GM21447 (cell line): ENCODE measurements around the gene OAF.

Source experiments
- ATAC-seq: cut with Tn5 transposase; IDR thresholded peaks from one replicate; pipeline ENCODE4 v1.9.1; 2021; ENCODE audit not compliant: unreplicated experiment

Gene OAF

DNA sequence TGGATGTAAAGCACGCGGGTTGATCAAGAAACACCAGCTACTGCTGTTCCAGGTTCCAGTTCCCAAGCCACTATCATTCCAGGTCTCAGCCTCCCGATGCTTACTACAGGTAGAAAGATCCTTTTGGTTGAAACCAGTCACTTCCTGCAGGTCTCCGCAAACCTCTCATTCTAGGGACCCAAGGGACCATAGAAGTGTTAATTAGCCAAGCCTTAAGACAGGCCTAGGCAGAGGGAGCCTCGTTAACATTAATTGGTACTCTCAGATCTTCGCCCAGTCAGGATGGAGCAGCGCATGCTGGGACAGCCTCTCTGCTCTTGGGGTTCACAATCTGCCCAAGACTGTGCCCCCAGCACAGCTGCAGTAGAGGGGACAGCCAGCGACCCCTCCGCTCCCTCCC, 11.2 kb upstream of the OAF start:
- ATAC-seq = no peak

DNA sequence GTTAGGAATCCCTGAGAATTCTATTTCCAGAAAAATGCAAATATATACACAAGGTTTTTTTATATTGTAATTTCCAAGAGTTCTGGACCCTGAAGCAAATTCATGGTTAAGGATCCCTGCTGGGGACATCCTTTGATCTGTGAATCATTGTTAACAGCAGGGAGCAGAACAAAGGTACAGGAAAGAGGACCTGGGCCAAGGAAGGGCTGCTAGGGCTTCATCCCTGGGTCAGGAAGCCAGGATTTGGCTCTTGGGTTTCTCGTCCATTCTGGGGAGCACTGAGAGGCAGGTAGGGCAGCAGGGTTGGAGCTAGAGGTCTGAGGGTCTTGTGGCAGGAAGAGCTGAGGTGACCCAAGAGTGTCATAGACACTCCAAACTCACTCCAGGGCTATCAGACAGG, 10.2 kb upstream of the OAF start:
- ATAC-seq = no peak

DNA sequence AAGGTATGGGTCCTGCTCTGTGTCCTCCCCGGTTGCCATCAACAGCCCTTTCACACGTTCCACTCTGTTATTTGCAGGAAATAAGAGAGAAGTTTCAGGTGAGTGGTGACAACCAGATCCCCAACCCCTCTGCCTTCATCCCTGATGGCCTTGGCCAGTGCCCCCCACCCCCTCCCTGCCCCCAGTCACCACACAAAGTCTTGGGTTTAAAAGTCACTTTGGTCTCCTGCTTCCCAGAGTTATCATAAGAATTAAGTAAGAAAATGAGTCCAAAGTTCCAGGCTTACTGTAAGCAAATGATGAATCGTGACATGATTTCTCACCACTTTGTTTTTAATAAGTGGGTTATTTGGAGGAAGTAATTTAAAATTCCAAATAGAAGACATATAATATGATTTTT, 9.2 kb upstream of the OAF start:
- no peak for ATAC-seq

DNA sequence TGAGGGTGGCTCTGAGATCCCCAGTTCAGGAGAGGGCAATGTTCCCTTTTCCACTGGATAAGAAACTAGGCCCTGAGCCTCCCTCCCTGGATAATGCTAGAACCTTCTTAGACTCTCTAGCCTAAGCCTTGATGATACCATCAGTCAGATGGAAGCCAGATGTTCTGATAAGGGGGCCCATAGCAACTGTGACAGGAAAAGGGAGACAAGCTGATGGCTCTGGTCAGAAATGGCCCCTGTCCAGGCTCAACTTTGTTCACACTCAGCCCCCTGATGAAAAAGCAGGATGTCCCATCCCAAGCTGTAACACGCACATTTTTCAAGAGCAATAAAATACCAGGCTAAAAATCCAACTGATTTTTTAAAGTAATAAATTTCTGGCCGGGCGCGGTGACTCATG, 7.2 kb upstream of the OAF start:
- no peak for ATAC-seq

DNA sequence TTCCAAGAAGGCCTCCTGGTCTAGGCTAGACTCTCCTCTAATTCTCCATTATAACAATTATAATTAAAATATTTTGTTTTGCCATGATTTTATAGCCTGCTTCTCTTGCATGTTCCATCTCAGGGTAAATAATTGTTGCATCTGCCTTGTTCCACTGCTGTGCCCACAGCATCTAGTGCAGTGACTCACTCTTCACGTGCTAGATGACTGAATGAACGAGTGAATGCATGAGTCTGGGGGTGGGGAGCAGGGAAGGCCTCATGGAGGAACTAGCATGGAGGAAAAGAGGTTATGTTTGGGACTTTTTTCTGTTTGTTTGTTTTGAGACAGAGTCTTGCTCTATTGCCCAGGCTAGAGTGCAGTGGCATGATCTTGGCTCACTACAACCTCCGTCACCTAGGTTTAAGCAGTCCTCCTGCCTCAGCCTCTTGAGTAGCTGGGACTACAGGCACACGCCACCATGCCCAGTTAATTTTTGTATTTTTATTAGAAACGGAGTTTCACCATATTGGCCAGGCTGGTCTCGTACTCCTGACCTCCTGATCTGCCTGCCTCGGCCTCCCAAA, 5.2 kb upstream of the OAF start:
- ATAC-seq = no peak

DNA sequence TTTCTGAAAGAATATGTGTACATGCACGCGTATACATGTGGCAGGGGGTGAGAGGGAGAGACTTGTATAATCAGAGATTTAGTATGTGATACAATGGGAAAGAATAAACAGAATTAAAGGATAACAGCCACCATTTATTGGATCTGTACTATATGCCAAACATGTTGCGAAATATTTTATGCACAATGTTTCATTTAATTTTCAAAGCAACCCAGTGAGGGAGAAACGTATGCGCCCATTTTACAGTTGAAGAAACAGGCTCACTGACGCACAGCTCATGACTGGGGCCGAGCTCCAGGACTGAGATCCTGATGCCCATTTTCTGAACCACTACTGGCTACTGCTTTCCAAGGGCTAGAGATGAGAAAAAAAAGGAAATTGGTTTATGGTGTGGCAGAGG, 3.3 kb upstream of the OAF start:
- ATAC-seq = no peak

DNA sequence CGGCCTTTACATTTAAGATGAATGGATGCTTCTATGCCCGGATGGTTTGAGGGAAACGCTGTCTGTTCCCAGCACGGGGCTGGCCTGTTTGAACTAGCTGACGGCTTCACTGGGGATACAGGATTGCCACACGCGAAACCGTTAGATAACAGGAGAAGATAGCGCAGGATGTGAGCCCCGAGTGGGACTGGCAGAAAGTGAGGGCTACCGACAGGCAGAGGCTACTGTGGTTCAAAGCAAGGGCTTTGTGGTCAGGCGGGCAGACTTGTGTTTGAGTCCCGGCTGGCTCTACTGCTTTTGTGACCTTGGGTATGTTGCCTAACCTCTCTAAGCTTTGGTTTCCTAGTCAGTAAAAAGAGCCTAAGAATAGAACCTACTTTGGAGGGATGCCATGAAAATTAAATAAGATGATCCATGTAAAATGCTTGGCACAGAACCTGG, 2.8 kb upstream of the OAF start:
- no peak for ATAC-seq

DNA sequence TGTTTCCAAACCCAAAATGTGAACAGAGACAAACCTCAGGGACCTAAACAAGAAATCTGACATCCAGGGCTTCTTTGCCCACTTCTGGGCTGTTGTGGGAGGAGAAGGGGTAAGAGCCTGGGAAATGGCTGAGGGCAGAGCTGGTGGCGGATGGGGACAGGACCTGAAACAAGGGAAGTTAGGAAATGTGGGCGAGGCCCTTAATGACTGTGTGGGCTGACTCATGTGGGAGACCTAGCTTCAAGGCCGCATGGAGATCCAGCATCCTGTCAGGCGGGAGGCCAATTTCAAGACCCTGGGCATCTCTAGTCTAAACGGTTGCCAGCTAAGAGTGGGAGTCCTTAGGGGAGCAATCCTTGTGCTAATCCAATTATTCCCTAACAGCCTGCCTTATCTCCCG, 2.1 kb upstream of the OAF start:
- ATAC-seq = no peak

DNA sequence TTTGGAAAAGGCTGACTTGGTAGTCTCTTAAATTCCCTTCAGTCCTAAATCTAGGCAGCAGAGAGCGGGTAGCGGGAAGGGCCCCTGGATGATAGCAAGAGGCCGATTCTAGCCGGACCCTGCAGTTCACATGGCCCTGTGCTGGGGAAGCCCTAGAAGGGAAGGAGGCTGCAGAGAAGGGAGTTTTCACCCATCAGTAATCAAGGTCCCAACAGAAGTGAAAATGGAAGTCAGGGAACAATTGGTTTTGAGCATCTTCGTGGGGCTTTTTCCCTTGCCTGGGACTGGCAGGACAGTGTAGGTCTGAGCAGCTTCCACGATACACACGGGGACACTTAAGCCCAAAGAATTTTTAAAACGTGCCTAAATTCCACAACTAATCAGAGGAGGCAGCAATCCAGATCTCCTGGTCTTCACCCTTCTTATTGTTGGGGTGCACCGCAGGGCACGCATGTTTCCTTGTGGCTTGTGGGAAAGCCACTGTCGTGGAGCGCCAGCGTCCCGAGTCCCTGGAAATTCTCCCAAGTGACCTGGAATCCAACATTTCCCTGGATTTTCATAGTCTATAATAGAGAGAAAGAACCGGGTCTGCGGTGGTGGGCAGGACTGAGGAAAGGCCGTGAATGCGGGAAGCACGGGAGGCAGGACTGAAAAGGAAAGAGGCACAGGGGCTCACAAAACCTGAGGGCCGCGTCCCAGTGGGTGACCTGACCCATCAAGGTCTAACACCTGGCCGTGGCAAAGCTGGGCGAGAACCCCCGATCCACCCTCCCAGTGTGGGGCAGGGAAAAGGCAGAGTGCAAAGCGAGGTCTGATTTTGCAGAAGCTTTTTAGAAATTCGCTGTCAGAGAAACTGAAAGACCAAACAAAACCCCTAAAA, 846 bp upstream of the OAF start:
- no peak for ATAC-seq

DNA sequence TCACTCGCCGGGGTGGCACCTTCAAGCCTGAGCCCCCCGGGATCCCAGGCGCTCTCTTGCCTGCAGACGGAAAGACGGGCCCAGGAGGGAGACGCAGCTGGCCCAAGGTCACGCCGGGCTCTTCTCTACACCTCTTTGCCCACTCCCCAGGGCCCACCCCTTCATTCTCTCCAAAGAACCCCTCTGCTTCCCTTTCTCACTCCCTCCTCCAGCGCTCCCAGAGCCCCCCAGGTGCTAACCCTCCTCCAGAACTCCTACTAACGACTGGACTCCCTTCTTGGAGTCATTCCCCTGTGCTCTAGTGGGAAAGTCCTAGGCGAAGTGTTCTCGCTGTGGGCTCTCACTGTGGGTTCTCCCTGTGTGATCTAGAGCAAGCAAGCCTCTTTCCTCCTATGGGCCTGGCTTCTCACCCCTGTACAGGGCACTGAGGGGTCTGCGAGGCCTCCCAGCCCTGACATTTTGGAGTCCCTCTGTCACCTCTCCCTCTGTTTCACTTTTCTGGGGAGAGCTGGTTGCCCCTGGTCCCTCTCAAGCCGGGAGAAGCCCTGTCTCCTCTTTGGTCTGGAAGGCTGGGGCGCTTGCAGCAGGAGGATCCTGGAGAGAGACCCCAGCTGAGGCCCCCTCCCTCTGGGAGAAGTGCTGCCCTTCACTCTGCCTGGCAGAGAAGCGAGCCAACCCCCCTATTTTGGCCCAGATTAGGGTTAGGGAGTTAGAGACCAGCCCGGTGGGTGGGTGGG, 858 bp downstream of the OAF start:
- no peak for ATAC-seq

DNA sequence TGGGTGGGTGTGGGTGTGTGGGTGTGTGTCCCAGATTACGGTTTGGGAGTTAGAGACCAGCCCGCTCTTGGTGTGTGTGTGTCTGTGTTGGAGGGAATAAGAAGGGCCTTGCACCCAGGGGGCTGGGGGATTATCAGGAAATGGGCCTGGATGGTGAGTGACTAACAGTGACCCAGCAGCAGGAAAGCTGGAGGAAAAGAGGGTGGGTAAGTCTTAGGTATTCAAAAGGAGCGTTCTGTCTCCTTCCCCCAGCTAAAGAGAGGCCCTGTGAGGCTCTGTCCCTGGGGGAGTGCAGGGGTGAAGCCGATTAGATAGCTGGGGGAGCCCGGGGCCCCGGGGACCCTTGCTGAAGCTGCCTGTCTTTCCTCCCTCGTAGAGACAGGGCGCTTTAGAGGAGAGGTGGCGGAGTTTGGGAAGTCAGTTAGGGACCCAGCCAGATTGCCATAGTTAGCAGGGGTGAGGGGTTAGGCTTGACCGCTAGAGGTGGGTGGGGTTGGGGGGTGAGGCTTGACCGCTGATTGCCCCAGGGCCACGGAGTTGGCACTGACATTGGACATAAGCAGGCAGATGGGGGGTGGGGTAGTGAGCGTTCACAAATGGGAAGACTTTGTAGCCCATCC, 1.5 kb downstream of the OAF start:
- ATAC-seq = no peak

DNA sequence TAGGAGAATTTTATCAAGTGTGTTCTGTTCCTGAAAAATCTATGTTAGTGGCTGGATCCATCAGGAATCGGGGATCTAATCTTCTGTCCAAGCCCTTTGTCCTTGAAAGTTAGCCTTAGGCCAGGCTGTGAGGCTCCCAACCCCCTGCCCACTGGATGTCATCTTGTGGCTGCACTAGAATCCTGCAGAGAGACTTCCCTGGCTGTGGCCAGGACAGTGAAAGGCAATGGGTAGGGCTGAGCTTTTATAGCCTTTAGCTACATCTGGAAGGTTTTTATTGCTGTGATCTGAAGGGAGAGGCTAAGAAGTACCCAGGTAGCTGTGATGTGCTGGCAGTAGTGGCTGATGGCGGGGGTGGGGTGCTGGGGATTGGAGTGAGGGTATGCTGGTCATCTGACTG, 2.1 kb downstream of the OAF start:
- no peak for ATAC-seq

DNA sequence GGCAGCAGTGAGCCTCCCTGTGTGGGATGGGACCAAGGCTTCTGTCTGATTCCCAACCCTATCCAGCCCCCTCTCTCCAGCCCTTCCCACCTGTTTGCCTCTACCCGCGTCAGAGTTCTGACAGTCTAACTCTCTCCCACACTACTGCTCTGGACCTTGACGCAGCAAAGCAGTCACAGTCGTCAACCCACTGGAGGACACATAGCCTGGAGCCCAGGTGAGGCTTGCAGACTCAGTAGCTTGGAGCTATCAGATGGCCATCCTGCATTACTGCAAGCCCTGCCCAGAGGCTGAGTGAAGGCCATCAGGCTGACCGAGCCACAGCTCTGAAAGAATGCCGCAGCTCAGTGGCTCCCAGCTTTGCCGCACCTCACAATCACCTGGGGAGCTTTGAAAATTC, 3.7 kb downstream of the OAF start:
- ATAC-seq = no peak

DNA sequence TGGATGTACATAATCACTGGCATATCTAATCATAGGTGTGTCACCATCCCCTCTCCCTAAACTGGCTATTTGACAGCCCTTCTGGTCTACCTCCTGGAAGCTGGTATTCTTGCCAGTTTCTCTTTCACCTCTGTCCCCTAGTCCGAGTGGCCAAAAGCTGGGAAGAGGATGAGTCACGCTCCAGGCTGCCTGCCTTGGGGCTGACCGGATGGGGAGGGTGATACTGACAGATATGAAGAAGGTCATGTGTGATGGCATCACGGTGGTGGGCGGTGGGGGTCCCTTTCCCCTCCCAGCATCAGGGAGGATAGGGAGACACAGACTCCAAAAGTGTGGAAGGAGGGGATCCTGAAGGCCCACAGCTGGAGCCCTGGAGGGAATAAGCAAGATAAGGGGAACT, 4.8 kb downstream of the OAF start:
- no peak for ATAC-seq

DNA sequence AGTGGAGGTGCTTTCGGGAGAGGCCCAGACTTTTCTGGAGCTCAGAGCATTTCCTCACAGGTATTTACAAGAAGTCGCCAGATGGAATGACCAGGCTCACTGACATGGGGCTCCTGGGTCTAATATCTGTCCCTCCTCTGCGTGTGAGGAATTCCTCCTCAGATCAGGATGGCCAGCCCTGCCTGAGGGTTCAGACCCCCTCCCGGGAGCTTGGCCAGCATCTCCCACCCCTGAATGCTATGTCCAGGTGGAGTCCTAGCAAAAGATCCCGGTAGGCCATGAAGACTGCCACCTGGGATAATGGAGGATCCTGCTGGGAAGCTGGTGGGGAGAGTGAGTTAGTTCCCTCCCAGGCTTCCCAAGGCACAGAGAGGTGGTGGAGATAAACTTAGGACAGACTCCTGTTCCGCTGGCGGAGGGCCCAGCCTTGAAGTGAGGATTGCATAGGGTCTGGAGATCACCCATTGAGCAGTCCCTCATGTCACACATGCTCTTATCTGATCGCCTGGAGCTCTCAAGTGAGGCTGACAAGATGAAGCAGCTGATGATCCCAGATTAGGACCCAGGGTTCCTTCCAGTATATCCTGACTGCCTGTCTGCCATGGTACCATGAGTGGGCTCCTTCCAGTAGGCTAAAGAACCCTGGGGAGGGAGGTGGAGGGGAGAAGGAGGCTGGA, 5.7 kb downstream of the OAF start:
- ATAC-seq = no peak

DNA sequence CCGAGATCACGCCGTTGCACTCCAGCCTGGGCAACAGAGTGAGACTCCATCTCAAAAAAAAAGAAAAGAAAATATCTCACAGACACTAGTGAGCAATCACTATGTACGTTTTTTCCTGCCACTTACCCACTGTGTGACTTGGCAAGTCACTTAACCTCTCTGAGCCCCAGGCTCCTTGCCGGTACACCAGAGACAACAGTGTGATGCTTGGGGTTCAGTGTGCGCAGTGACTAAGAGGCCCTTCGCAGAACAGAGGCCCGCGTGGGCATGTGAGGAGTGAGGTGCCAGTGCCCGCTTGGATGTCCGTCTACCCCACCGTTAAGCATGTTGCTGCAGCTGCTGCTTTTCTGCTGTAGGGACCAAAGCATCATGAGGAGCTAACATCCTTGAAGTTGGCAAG, 6.7 kb downstream of the OAF start:
- ATAC-seq = no peak

DNA sequence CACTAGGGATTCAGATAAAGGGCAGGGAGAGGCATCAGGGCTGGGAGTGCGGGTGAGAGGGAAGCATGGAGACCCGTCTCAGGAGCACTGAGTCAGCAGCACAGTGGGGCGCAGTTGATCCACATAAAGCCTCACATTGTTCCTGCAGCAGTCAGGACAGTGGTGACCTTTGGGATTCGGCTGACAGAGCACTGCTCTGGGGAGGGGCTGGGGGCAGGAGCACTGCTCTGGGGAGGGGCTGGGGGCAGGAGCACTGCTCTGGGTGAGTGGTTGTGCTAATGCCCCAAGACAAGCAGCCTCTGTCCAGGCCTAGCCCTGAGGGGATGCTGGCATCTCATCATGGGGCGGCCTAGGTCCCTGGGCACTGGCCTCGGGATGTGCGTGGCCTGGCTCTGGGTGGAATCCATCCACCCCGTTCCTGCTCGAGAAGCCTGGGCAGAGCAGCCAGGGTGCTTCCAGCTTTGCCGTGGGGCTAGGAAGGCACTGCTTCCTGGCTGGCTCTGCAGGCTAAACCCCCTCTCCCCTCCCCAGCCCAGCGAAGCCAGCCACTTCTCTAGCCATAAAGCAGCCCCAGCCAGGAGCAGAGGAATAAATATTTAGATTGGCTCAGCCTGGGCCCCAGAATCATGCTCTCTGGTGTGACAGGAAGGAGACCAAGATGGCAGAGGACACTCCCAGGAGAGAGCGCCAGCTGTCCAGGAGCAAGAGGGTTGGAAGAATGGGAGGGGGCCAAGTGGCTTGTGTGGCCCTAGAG, 7.3 kb downstream of the OAF start:
- no peak for ATAC-seq

DNA sequence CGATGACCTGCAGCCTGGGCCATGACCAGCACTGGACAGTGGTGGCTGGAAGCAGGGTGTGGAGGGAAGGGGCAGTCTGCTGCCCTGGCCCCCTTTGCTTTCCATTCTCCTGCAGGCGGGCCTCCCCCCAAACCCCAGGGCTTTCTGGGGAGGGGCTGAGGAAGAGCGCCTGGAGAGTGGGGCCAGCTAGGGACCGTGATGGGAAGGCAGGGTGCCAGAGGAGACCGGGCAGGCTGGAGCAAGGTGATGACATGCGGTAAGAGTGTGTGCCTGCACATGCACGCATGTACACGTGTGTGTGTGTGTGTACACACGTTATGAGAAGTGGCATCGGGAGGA, 7.8 kb downstream of the OAF start:
- no peak for ATAC-seq

DNA sequence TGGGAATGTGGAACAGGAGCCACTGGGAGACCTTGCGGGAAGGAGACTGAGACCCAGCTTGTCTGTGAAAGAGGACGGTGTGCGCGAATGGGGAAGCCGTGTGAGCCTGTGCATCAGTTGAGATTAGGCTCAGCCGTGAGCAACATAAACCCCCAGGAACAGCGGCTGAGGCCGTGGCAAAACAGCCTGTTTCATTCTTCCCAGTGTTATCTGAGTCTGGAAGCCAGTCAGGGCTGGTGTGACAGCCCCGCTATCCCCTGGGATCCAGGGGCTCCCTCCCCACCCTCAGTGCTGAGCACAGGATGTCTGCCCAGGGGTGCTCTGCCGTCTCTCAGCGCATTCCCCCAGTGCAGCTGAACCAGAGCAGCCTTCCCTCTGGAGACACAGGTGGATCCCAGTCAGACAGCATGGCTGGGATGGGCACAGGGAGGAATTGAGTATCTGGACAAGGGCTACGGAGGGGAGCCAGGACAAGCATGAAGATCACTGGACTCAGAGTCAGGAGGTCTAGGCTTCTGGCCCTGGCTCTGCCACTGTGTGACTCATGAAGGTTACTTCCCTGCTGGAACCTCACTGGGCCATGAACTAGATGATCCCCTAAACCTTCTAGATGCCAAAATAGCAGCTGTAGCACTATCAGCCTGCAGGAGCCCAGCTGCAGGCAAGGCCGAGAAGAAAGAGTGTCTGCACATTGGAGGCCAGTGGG, 8.6 kb downstream of the OAF start:
- no peak for ATAC-seq
